ENCODE data around the gene NELL1. TPM values are rescaled to one million over a fixed set of nuclear protein-coding genes. Genes with fewer than 3 reads are reported as not detected.

Gene NELL1
- total RNA-seq, 6 donors from 2014 or later, result 0.26 TPM; not detected in 5

GRCh38 chr11:21430537-21430936, 761.2 kb downstream of the NELL1 start:
- no peaks in the 10 kb centered on the region for H3K4me1 ChIP-seq
- TF ChIP-seq, protein P1, sequence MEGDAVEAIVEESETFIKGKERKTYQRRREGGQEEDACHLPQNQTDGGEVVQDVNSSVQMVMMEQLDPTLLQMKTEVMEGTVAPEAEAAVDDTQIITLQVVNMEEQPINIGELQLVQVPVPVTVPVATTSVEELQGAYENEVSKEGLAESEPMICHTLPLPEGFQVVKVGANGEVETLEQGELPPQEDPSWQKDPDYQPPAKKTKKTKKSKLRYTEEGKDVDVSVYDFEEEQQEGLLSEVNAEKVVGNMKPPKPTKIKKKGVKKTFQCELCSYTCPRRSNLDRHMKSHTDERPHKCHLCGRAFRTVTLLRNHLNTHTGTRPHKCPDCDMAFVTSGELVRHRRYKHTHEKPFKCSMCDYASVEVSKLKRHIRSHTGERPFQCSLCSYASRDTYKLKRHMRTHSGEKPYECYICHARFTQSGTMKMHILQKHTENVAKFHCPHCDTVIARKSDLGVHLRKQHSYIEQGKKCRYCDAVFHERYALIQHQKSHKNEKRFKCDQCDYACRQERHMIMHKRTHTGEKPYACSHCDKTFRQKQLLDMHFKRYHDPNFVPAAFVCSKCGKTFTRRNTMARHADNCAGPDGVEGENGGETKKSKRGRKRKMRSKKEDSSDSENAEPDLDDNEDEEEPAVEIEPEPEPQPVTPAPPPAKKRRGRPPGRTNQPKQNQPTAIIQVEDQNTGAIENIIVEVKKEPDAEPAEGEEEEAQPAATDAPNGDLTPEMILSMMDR (IDR thresholded peaks at IDR 0.05), result no peak
- TF ChIP-seq POLR2A (IDR thresholded peaks at IDR 0.05) (no peak), EP300 (IDR thresholded peaks at IDR 0.05) (no peak), POLR2AphosphoS5 (IDR thresholded peaks at IDR 0.05) (no peak)
- H3K4me3 ChIP-seq, result no peak overlapping the region
- WGBS, 2 donors, result 78 to 90% methylated on average over 3 of the region's 3 CpGs
- H3K36me3 ChIP-seq, result no peaks in the 10 kb centered on the region
- no peaks in the 10 kb centered on the region for H3K27me3 ChIP-seq
- DNase-seq (no peak), ATAC-seq (ENCODE audit: low FRiP score in 2 of 2) (no peak)
- H3K27ac ChIP-seq, result no peak overlapping the region
- H3K9me3 ChIP-seq, result no peaks in the 10 kb centered on the region

DNA sequence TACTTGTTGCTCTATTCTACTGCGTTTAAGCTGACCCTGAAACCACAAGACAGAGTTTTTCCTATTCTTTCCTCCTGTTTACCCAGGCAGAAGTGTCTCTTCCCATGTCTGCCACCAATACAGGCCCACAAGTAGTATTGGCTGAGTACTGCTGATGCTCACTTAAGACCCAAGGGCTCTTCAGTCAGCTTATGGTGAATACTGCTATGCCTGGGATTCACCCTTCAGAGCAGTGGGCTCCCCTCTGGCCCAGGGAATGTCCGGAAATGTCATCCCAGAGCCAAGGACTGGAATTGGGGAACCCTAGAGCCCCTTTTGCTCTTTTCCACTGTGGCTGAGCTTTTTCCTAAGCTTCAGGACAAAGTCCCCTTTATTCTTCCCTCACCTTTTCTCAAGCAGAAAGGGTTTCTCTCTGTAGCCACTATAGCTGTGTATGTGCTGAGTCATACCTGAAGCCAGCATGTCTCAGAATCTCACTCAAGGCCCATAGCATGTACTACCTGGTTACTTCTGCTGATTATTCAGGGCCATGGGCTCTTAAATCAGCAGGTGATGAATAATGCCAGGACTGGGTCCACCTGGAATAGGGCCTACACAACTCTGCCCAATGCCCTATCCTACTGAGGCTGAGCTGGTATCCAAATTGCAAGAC, 777.7 kb downstream of the NELL1 start:
- DNase-seq, result no peak
- Histone ChIP-seq H3K4me1 (no peaks in the 10 kb centered on the region), H3K4me3 (no peak overlapping the region), H3K27ac (no peak overlapping the region), H3K36me3 (no peaks in the 10 kb centered on the region), H3K9me3 (no peaks in the 10 kb centered on the region), H3K27me3 (no peaks in the 10 kb centered on the region)
- ATAC-seq (ENCODE audit: low FRiP score in 2 of 2), result no peak
- WGBS, 2 donors, result 71 to 95% methylated on average over 2 of the region's 2 CpGs
- TF ChIP-seq, protein P1 (IDR thresholded peaks at IDR 0.05), result no peak
- TF ChIP-seq POLR2A (IDR thresholded peaks at IDR 0.05), result no peak
- TF ChIP-seq EP300 (IDR thresholded peaks at IDR 0.05), result no peak
- TF ChIP-seq POLR2AphosphoS5 (IDR thresholded peaks at IDR 0.05), result no peak

DNA sequence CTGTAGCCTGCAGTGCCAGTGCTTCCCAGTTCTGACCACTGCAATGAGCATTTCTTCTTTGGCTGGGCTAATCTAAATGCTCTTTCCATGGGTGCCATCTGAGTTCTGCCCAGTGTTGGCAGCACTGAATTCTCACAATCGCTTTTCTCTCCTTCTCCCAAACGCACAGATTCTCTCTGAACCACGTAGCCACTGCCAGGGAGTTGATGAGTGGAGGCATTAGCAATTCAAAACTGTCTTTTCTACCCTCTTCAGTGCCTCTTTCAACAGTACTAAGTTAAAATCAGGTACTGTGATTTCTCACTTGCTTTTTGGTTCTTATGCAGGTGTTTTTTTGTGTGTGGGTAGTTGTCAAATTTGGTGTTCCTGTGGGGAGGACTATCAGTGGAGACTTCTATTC, 778.5 kb downstream of the NELL1 start:
- H3K27ac ChIP-seq, result no peak overlapping the region
- ATAC-seq (ENCODE audit: low FRiP score in 2 of 2) (peak in 1 of 2 donors; percentile 15), DNase-seq (no peak)
- no peak overlapping the region for H3K4me3 ChIP-seq
- no peaks in the 10 kb centered on the region for H3K9me3 ChIP-seq
- no peaks in the 10 kb centered on the region for H3K27me3 ChIP-seq
- no peaks in the 10 kb centered on the region for H3K4me1 ChIP-seq
- TF ChIP-seq EP300 (IDR thresholded peaks at IDR 0.05) (no peak), POLR2AphosphoS5 (IDR thresholded peaks at IDR 0.05) (no peak), POLR2A (IDR thresholded peaks at IDR 0.05) (no peak)
- TF ChIP-seq, protein P1 (IDR thresholded peaks at IDR 0.05), result no peak
- WGBS, 2 donors, result 80 to 89% methylated on average over 3 of the region's 3 CpGs
- no peaks in the 10 kb centered on the region for H3K36me3 ChIP-seq

DNA sequence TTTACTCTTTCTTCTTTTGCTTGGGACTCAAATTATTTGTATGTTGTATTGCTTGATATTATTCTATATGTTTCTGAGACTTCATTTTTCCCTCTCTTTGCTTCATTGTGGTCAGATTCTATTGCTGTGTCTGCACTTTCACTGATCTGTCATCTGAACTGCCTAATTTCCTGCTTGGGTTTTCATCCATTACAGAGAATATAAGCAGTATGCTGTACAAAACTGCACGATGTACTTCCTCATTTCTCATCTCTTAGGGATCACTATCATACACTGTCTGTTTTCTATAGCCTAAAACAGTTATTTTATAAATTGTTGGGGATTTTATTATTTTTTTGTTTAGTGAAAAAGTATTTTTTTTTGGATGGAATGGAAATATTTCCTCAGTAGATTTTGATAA, 786.8 kb downstream of the NELL1 start:
- Histone ChIP-seq H3K4me1 (no peaks in the 10 kb centered on the region), H3K27me3 (no peaks in the 10 kb centered on the region), H3K9me3 (no peaks in the 10 kb centered on the region), H3K36me3 (no peaks in the 10 kb centered on the region), H3K27ac (no peak overlapping the region), H3K4me3 (no peak overlapping the region)
- ATAC-seq (ENCODE audit: low FRiP score in 2 of 2) (no peak), DNase-seq (no peak)
- WGBS, 2 donors, result 47 to 50% methylated on average over 1 of the region's 1 CpG
- TF ChIP-seq POLR2A (IDR thresholded peaks at IDR 0.05) (no peak), EP300 (IDR thresholded peaks at IDR 0.05) (no peak), POLR2AphosphoS5 (IDR thresholded peaks at IDR 0.05) (no peak)
- TF ChIP-seq, protein P1 (IDR thresholded peaks at IDR 0.05), result no peak

- DNase-seq (no peak), ATAC-seq (ENCODE audit: low FRiP score in 2 of 2) (no peak)
- H3K27me3 ChIP-seq, result no peaks in the 10 kb centered on the region
- H3K27ac ChIP-seq, result no peak overlapping the region
- no peaks in the 10 kb centered on the region for H3K4me1 ChIP-seq
- H3K36me3 ChIP-seq, result no peaks in the 10 kb centered on the region
- TF ChIP-seq, protein P1 (IDR thresholded peaks at IDR 0.05), result no peak
- TF ChIP-seq EP300 (IDR thresholded peaks at IDR 0.05), result no peak
- TF ChIP-seq POLR2AphosphoS5 (IDR thresholded peaks at IDR 0.05), result no peak
- no peak for TF ChIP-seq POLR2A (IDR thresholded peaks at IDR 0.05)
- no peaks in the 10 kb centered on the region for H3K9me3 ChIP-seq
- H3K4me3 ChIP-seq, result no peak overlapping the region
Measured at GRCh38 chr11:21460082-21460481, 790.7 kb downstream of the NELL1 start.

Measured in upper lobe of left lung (tissue), 6 donors.